MM.1S (cell line): ENCODE data around the gene DDX20.

Experiments
- CTCF ChIP-seq: fragments of 300-600 bp; sonication (generic); IDR thresholded peaks from 2 replicates; pipeline ENCODE4 v1.5.1; 2016; ENCODE audit warnings: antibody characterized with exemption, low read length, mixed read lengths
- EZH2 ChIP-seq: fragments of 300-600 bp; sonication (generic); optimal IDR thresholded peaks from 2 replicates; pipeline ENCODE3; 2017; ENCODE audit warnings: low read depth, mild to moderate bottlenecking, antibody characterized with exemption, low read length, mixed read lengths
- EZH2phosphoT487 ChIP-seq: fragments of 300-600 bp; sonication (generic); IDR thresholded peaks from 2 replicates; pipeline ENCODE4 v1.6.1; 2018; ENCODE audit warnings: antibody characterized with exemption, low read length

- TF ChIP-seq EZH2phosphoT487 = no peak
- peak; percentile 57 for TF ChIP-seq CTCF
- TF ChIP-seq EZH2 = no peak
Measured at GRCh38 chr1:111747282-111747734, 8.4 kb upstream of the DDX20 start.
